Right lobe of liver (tissue), 6 donors: ENCODE measurements around the gene ADAMTS14. TPM values are rescaled to one million over a fixed set of nuclear protein-coding genes. Genes with fewer than 3 reads are reported as not detected.

ENCODE experiments used
- ATAC-seq, 4 donors: fragments of 200-7000 bp; cut with Tn5 transposase; one replicate each; pipeline ENCODE4 v1.9.1; 2020; ENCODE audit warnings: mild to moderate bottlenecking in 4 of 4, moderate library complexity in 4 of 4
- DNase-seq, 3 donors: peaks; one replicate each; pipeline ENCODE4 v3.0.0-alpha.2; 2020
- H3K27ac ChIP-seq, 3 donors: fragments of 200-600 bp; one replicate each; pipeline ENCODE4 v1.8.0; 2022
- H3K27me3 ChIP-seq, 2 donors: fragments of 200-600 bp; one replicate each; pipeline ENCODE4 v1.8.0; 2022
- H3K36me3 ChIP-seq, 4 donors: fragments of 200-600 bp; sonication (generic) in 1 of 4; one replicate each; pipeline versions ENCODE4 v1.5.1 to v1.8.0; 2017 to 2022; ENCODE audit warnings: control low read depth in 1 of 4
- H3K4me1 ChIP-seq, 4 donors: fragments of 200-600 bp; sonication (generic) in 1 of 4; one replicate each; pipeline versions ENCODE4 v1.5.1 to v1.8.0; 2017 to 2022; ENCODE audit warnings: control low read depth in 1 of 4
- H3K4me3 ChIP-seq, 3 donors: fragments of 200-600 bp; one replicate each; pipeline ENCODE4 v1.8.0; 2022
- H3K9me3 ChIP-seq, 4 donors: fragments of 200-600 bp; sonication (generic) in 1 of 4; one replicate each; pipeline versions ENCODE4 v1.5.1 to v1.8.0; 2017 to 2022; ENCODE audit warnings: control low read depth in 1 of 4
- POLR2A ChIP-seq: fragments of 450-650 bp; IDR thresholded peaks from one replicate; pipeline ENCODE4 v1.6.1; 2017; ENCODE audit warnings: antibody characterized with exemption, mild to moderate bottlenecking
- WGBS: methylation state at CpG from one replicate; pipeline ENCODE4 v1.1.6; 2018; ENCODE audit warnings: low coverage, low lambda C conversion rate; ENCODE audit not compliant: insufficient coverage; ENCODE audit errors: missing lambda C conversion rate; 5-methylcytosine and 5-hydroxymethylcytosine counted together
- intact Hi-C, 2 donors: fragments of 100-400 bp; cut with DNase I; formaldehyde crosslinking; loops; one replicate each; pipeline versions ENCODE4 v1.11.2 to v1.14.1; 2022
- total RNA-seq, 6 experiments: library from RNA; depleted of rRNA in 2 of 6; stranded (reverse); fragments of >200 nt in 2 of 6; fragmentation: NEBNext Ultra II Directional in 3 of 6; extraction: Animal tissue kit (Norgen Biotek cat#: 25700) in 3 of 6; gene quantifications; one replicate each; pipeline versions ENCODE4 v1.1.0 to v1.2.4, GENCODE V29; 2016 to 2023
- TF ChIP-seq, protein P1 (sequence below), 4 donors: fragments of 200-600 bp in 3 of 4; fragments of 450-650 bp in 1 of 4; IDR thresholded peaks; one replicate each; pipeline versions ENCODE4 v1.5.1 to v1.8.0; 2016 to 2022; ENCODE audit warnings: antibody characterized with exemption in 4 of 4, mild to moderate bottlenecking in 2 of 4
- donor health status: DM: no; HTN: yes; CAD: no.
- donor health status: DM: no; HTN: no; CAD: no.
- donor health status: DM: no; HTN: no; CAD: no.
- donor health status: DM: no; HTN: yes; CAD: no.
- donor health status: DM: no; HTN: yes; CAD: no.

The ADAMTS14 gene
- total RNA-seq, 6 experiments from 2014 or later: 0.06 to 0.18 (median 0.11) TPM

DNA sequence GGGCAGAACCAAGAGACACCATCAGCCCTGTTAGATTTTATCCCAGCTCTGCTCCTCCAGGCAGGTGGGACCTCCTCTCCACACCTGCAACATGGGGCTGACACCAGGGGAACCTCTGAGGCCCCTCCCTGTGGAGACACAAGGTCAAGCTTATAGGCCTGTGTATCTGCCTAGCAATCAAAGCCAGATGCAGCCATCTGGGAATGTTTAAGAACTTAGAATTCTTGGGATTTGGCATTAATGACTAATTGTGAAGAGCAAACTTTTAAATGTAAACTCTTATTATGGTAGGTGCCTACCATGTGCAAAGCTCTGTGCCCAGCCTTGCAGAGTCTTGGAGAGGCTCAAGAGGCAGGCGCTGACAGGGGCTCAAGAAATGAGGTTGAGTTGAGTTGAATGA, 60.7 kb downstream of the ADAMTS14 start:
- Histone ChIP-seq H3K27me3 (no peaks in the 10 kb centered on the region), H3K36me3 (no peaks in the 10 kb centered on the region), H3K4me3 (no peak overlapping the region), H3K27ac (no peak overlapping the region), H3K4me1 (no peaks in the 10 kb centered on the region), H3K9me3 (no peaks in the 10 kb centered on the region)
- TF ChIP-seq, protein P1, sequence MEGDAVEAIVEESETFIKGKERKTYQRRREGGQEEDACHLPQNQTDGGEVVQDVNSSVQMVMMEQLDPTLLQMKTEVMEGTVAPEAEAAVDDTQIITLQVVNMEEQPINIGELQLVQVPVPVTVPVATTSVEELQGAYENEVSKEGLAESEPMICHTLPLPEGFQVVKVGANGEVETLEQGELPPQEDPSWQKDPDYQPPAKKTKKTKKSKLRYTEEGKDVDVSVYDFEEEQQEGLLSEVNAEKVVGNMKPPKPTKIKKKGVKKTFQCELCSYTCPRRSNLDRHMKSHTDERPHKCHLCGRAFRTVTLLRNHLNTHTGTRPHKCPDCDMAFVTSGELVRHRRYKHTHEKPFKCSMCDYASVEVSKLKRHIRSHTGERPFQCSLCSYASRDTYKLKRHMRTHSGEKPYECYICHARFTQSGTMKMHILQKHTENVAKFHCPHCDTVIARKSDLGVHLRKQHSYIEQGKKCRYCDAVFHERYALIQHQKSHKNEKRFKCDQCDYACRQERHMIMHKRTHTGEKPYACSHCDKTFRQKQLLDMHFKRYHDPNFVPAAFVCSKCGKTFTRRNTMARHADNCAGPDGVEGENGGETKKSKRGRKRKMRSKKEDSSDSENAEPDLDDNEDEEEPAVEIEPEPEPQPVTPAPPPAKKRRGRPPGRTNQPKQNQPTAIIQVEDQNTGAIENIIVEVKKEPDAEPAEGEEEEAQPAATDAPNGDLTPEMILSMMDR (IDR thresholded peaks at IDR 0.05): no peak
- no peak for TF ChIP-seq POLR2A
- DNase-seq (no peak), ATAC-seq (no peak)
- 100% methylated on average over 1 of the region's 1 CpG for WGBS
- intact Hi-C loops: no loop called here

DNA sequence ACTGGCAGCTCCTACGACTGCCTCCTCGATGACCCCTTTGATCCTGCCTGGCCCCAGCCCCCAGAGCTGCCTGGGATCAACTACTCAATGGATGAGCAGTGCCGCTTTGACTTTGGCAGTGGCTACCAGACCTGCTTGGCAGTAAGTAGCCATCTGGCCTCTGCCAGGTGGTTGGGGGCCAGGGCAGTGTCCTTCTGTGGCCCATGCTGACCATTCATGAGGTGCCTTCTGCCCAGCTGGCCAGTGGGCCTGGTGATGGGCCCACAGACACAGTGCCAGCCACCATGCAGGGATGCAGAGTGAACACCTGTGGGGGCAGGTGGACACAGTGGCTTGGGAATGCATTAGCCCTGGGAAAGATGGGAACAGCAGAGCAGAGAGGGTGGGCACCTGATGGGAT, 62.9 kb downstream of the ADAMTS14 start:
- WGBS: no CpG with 5 or more reads among the region's 3 CpGs
- peak in 1 of 3 donors; percentile 49 for DNase-seq
- Histone ChIP-seq H3K9me3 (no peaks in the 10 kb centered on the region), H3K36me3 (no peaks in the 10 kb centered on the region), H3K4me3 (no peak overlapping the region), H3K4me1 (no peaks in the 10 kb centered on the region), H3K27me3 (no peaks in the 10 kb centered on the region), H3K27ac (no peak overlapping the region)
- no peak for ATAC-seq
- TF ChIP-seq, protein P1 (IDR thresholded peaks at IDR 0.05): no peak
- TF ChIP-seq POLR2A: no peak
- intact Hi-C loops: no loop called here

- H3K36me3 ChIP-seq: no peaks in the 10 kb centered on the region
- H3K27ac ChIP-seq: no peak overlapping the region
- H3K27me3 ChIP-seq: no peaks in the 10 kb centered on the region
- intact Hi-C loops: no loop called here
- H3K4me3 ChIP-seq: no peak overlapping the region
- ATAC-seq: peak in 1 of 4 donors; percentile 67
- 57% methylated on average over 1 of the region's 3 CpGs for WGBS
- peak in 1 of 3 donors; percentile 47 for DNase-seq
- no peak for TF ChIP-seq POLR2A
- TF ChIP-seq, protein P1 (IDR thresholded peaks at IDR 0.05): no peak
- no peaks in the 10 kb centered on the region for H3K9me3 ChIP-seq
- H3K4me1 ChIP-seq: no peaks in the 10 kb centered on the region
Measured at GRCh38 chr10:70736525-70736924, 64.2 kb downstream of the ADAMTS14 start.

GRCh38 chr10:70737250-70737649, 64.9 kb downstream of the ADAMTS14 start:
- no peaks in the 10 kb centered on the region for H3K27me3 ChIP-seq
- ATAC-seq: peak in 1 of 4 donors; percentile 19
- H3K4me1 ChIP-seq: no peaks in the 10 kb centered on the region
- H3K27ac ChIP-seq: no peak overlapping the region
- H3K36me3 ChIP-seq: no peaks in the 10 kb centered on the region
- DNase-seq: peak in 1 of 3 donors; percentile 22
- 38% methylated on average over 4 of the region's 6 CpGs for WGBS
- H3K4me3 ChIP-seq: no peak overlapping the region
- H3K9me3 ChIP-seq: no peaks in the 10 kb centered on the region
- TF ChIP-seq, protein P1 (IDR thresholded peaks at IDR 0.05): no peak
- intact Hi-C loops: no loop called here
